Sigmoid colon (tissue), 4 donors: ENCODE results near the gene WASF3.

ENCODE experiments used
- POLR2AphosphoS5 ChIP-seq, 4 donors: sonication (generic); formaldehyde crosslinking; IDR thresholded peaks; one replicate each; pipeline ENCODE4 v1.6.1; 2017; ENCODE audit warnings: antibody characterized with exemption in 4 of 4
- TF ChIP-seq, protein P1 (sequence below), 4 experiments: fragments of 450-650 bp in 3 of 4; fragments of 200-600 bp in 1 of 4; IDR thresholded peaks; one replicate each; pipeline ENCODE4 v1.5.1; 2016 to 2019; ENCODE audit warnings: antibody characterized with exemption in 4 of 4, mild to moderate bottlenecking in 3 of 4, moderate library complexity in 2 of 4

- TF ChIP-seq, protein P1, sequence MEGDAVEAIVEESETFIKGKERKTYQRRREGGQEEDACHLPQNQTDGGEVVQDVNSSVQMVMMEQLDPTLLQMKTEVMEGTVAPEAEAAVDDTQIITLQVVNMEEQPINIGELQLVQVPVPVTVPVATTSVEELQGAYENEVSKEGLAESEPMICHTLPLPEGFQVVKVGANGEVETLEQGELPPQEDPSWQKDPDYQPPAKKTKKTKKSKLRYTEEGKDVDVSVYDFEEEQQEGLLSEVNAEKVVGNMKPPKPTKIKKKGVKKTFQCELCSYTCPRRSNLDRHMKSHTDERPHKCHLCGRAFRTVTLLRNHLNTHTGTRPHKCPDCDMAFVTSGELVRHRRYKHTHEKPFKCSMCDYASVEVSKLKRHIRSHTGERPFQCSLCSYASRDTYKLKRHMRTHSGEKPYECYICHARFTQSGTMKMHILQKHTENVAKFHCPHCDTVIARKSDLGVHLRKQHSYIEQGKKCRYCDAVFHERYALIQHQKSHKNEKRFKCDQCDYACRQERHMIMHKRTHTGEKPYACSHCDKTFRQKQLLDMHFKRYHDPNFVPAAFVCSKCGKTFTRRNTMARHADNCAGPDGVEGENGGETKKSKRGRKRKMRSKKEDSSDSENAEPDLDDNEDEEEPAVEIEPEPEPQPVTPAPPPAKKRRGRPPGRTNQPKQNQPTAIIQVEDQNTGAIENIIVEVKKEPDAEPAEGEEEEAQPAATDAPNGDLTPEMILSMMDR (IDR thresholded peaks at IDR 0.05): no peak
- no peak for TF ChIP-seq POLR2AphosphoS5 (IDR thresholded peaks at IDR 0.05)
Observed at GRCh38 chr13:26562512-26562890, 5.0 kb downstream of the WASF3 start.
